NCI-H226 (cell line): ENCODE results near the gene KLK3.
A peak's percentile ranks its signal among the peaks of the same experiment; 100 is the strongest.

Experiments
- DNase-seq: peaks from one replicate; pipeline ENCODE4 v3.0.0-alpha.2; 2015

KLK3 gene

GRCh38 chr19:50832666-50833065 lies 22.0 kb upstream of the KLK3 start:
- DNase-seq = no peak

GRCh38 chr19:50833117-50833801 lies 21.5 kb upstream of the KLK3 start, which contains the start of gene KLK15:
Gene KLK15, minus strand, starts transcription at chr19:50833574. Its CDS starts 2,082 bp downstream, at chr19:50831492.
- DNase-seq = no peak

- DNase-seq = no peak
These were observed 20.9 kb upstream of the KLK3 start for GRCh38 chr19:50833802-50834167.

GRCh38 chr19:50835103-50835784 lies 19.5 kb upstream of the KLK3 start:
- DNase-seq = no peak

- peak; percentile 66 for DNase-seq
These were observed 18.8 kb upstream of the KLK3 start for GRCh38 chr19:50835785-50836542.

GRCh38 chr19:50836543-50837195 lies 18.0 kb upstream of the KLK3 start:
- no peak for DNase-seq

- no peak for DNase-seq
These were observed 17.4 kb upstream of the KLK3 start for GRCh38 chr19:50837300-50837699.

GRCh38 chr19:50838239-50838638 lies 16.5 kb upstream of the KLK3 start:
- peak; percentile 6 for DNase-seq

GRCh38 chr19:50839712-50840655 lies 14.7 kb upstream of the KLK3 start:
- no peak for DNase-seq

- no peak for DNase-seq
These were observed 12.6 kb upstream of the KLK3 start for GRCh38 chr19:50842130-50842529.

- no peak for DNase-seq
These were observed 11.5 kb upstream of the KLK3 start for GRCh38 chr19:50843205-50843604.

- no peak for DNase-seq
These were observed 11.0 kb upstream of the KLK3 start for GRCh38 chr19:50843701-50844221.

- DNase-seq = no peak
These were observed 10.3 kb upstream of the KLK3 start for GRCh38 chr19:50844296-50844935.

- DNase-seq = no peak
These were observed 4.0 kb upstream of the KLK3 start for GRCh38 chr19:50850738-50851137.

GRCh38 chr19:50851620-50852019 lies 3.1 kb upstream of the KLK3 start:
- no peak for DNase-seq

- DNase-seq = no peak
These were observed 2.7 kb downstream of the KLK3 start for GRCh38 chr19:50857366-50857765.

- no peak for DNase-seq
These were observed 4.2 kb downstream of the KLK3 start for GRCh38 chr19:50858886-50859285.

GRCh38 chr19:50859849-50860248 lies 5.1 kb downstream of the KLK3 start:
- no peak for DNase-seq

GRCh38 chr19:50861010-50861409 lies 6.3 kb downstream of the KLK3 start:
- DNase-seq = no peak

- DNase-seq = no peak
These were observed 7.0 kb downstream of the KLK3 start for GRCh38 chr19:50861496-50862286.

- no peak for DNase-seq
These were observed 14.8 kb downstream of the KLK3 start for GRCh38 chr19:50869479-50869878.
